NT2/D1 (cell line): ENCODE measurements around the gene ME2.

ENCODE experiments used
- DNase-seq: peaks from one replicate; pipeline ENCODE4 v3.0.0-alpha.2; 2011; ENCODE audit warnings: low read depth, low spot score
- H3K27me3 ChIP-seq: 2 replicates; pipeline ENCODE4 v1.6.0; 2011; ENCODE audit warnings: mild to moderate bottlenecking; ENCODE audit not compliant: insufficient read length, insufficient read depth
- H3K36me3 ChIP-seq: 2 replicates; pipeline ENCODE4 v1.6.1; 2011; ENCODE audit warnings: mild to moderate bottlenecking, low read length, mixed read lengths; ENCODE audit not compliant: insufficient read depth, insufficient read length
- H3K4me1 ChIP-seq: 2 replicates; pipeline ENCODE4 v1.5.1; 2011; ENCODE audit not compliant: insufficient read depth, insufficient read length
- H3K4me3 ChIP-seq: 2 replicates; pipeline ENCODE4 v1.5.1; 2011; ENCODE audit warnings: low read depth; ENCODE audit not compliant: insufficient read length
- H3K9ac ChIP-seq: 2 replicates; pipeline ENCODE4 v1.6.0; 2011; ENCODE audit warnings: low read depth; ENCODE audit not compliant: insufficient read length
- H3K9me3 ChIP-seq: 2 replicates; pipeline ENCODE4 v1.5.1; 2011; ENCODE audit warnings: mild to moderate bottlenecking, low read length; ENCODE audit not compliant: insufficient read depth
- SUZ12 ChIP-seq: IDR thresholded peaks from 2 replicates; pipeline ENCODE4 v1.6.1; 2011; ENCODE audit not compliant: insufficient read length, insufficient read depth; ENCODE audit errors: extremely low read depth
- YY1 ChIP-seq: IDR thresholded peaks from 2 replicates; pipeline ENCODE4 v1.6.1; 2011; ENCODE audit not compliant: insufficient read length, insufficient read depth
- ZNF274 ChIP-seq: IDR thresholded peaks from 2 replicates; pipeline ENCODE4 v1.6.1; 2011; ENCODE audit warnings: mild to moderate bottlenecking, low read depth, low read length

The ME2 gene

GRCh38 chr18:50862401-50862800 is 16.5 kb upstream of the ME2 start:
- Histone ChIP-seq H3K4me1 (no peaks in the 10 kb centered on the region), H3K27me3 (no peaks in the 10 kb centered on the region), H3K4me3 (no peak overlapping the region), H3K9me3 (no peaks in the 10 kb centered on the region), H3K36me3 (no peaks in the 10 kb centered on the region), H3K9ac (no peak overlapping the region)
- no peak for DNase-seq
- no peak for TF ChIP-seq ZNF274
- no peak for TF ChIP-seq SUZ12
- TF ChIP-seq YY1: no peak

- Histone ChIP-seq H3K36me3 (no peaks in the 10 kb centered on the region), H3K9me3 (no peaks in the 10 kb centered on the region), H3K9ac (no peak overlapping the region), H3K27me3 (no peaks in the 10 kb centered on the region), H3K4me3 (no peak overlapping the region), H3K4me1 (no peaks in the 10 kb centered on the region)
- TF ChIP-seq YY1 (no peak), SUZ12 (no peak), ZNF274 (no peak)
- DNase-seq: no peak
These were observed 15.0 kb upstream of the ME2 start for GRCh38 chr18:50863840-50864375.

- H3K9ac ChIP-seq: no peak overlapping the region
- no peaks in the 10 kb centered on the region for H3K9me3 ChIP-seq
- no peak for DNase-seq
- H3K27me3 ChIP-seq: no peaks in the 10 kb centered on the region
- no peak overlapping the region for H3K4me3 ChIP-seq
- H3K36me3 ChIP-seq: no peaks in the 10 kb centered on the region
- peaks cover 2% of the 10 kb centered on the region for H3K4me1 ChIP-seq
- TF ChIP-seq YY1: no peak
- TF ChIP-seq SUZ12: no peak
- TF ChIP-seq ZNF274: no peak
These were observed 12.2 kb upstream of the ME2 start for GRCh38 chr18:50866765-50867164.

GRCh38 chr18:50869150-50869549 is 9.8 kb upstream of the ME2 start:
- Histone ChIP-seq H3K27me3 (no peaks in the 10 kb centered on the region), H3K9ac (no peak overlapping the region), H3K9me3 (no peaks in the 10 kb centered on the region), H3K36me3 (no peaks in the 10 kb centered on the region), H3K4me1 (peaks cover 2% of the 10 kb centered on the region), H3K4me3 (no peak overlapping the region)
- TF ChIP-seq SUZ12 (no peak), ZNF274 (no peak), YY1 (no peak)
- DNase-seq: no peak

GRCh38 chr18:50870138-50870845 is 8.6 kb upstream of the ME2 start:
- Histone ChIP-seq H3K36me3 (no peaks in the 10 kb centered on the region), H3K4me3 (no peak overlapping the region), H3K4me1 (peaks cover 2% of the 10 kb centered on the region), H3K9ac (no peak overlapping the region), H3K9me3 (no peaks in the 10 kb centered on the region), H3K27me3 (no peaks in the 10 kb centered on the region)
- TF ChIP-seq YY1: no peak
- no peak for TF ChIP-seq ZNF274
- no peak for TF ChIP-seq SUZ12
- DNase-seq: no peak

GRCh38 chr18:50871846-50872245 is 7.1 kb upstream of the ME2 start:
- H3K9me3 ChIP-seq: no peaks in the 10 kb centered on the region
- peaks cover 5% of the 10 kb centered on the region for H3K4me1 ChIP-seq
- no peaks in the 10 kb centered on the region for H3K36me3 ChIP-seq
- TF ChIP-seq YY1 (no peak), SUZ12 (no peak), ZNF274 (no peak)
- no peak overlapping the region for H3K9ac ChIP-seq
- no peaks in the 10 kb centered on the region for H3K27me3 ChIP-seq
- no peak overlapping the region for H3K4me3 ChIP-seq
- no peak for DNase-seq

GRCh38 chr18:50875966-50876536 is 2.9 kb upstream of the ME2 start:
- DNase-seq: no peak
- no peaks in the 10 kb centered on the region for H3K9me3 ChIP-seq
- no peaks in the 10 kb centered on the region for H3K36me3 ChIP-seq
- peaks cover 2% of the 10 kb centered on the region for H3K4me1 ChIP-seq
- no peak overlapping the region for H3K9ac ChIP-seq
- no peaks in the 10 kb centered on the region for H3K27me3 ChIP-seq
- TF ChIP-seq ZNF274 (no peak), YY1 (no peak), SUZ12 (no peak)
- H3K4me3 ChIP-seq: no peak overlapping the region
